CD4-positive, alpha-beta T cell treated with Interleukin-10 for 1 hour (primary cell): Measurements from ENCODE around the gene BEX2.
A peak's percentile ranks its signal among the peaks of the same experiment; 100 is the strongest.
"Not testable (repeated sequence)": the region's sequence is repeated elsewhere in the genome, so short reads cannot be mapped to it uniquely, and the experiment has no call there.

ENCODE experiments used
- DNase-seq: peaks from one replicate; pipeline ENCODE4 v3.0.0-alpha.2; 2020

Gene BEX2

GRCh38 chrX:103310555-103311398, at the start of gene BEX2:
BEX2 (minus strand) TSS chrX:103310990; CDS start chrX:103309976, 1,014 bp downstream.
- DNase-seq: peak; percentile 87

DNA sequence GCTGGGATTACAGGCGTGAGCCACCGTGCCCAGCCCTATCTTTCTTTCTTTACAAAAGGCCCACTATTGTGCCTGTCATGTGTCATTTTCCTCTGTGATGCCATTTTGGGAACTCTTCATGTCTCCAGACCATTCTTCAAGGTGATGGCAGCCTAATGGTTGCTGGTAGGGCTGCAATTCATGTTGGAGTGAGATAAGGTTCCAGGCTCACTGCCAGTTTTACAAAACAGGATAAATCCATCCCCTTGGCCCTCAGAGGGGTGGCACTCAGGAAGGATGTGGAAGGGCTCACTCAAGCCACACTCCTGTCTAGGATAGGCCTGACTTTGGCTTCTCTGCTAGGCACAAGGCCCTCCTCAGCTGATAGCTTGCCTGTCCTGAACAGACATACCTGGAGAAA, 49.3 kb upstream of the BEX2 start:
- no peak for DNase-seq

GRCh38 chrX:103359605-103360004, 48.8 kb upstream of the BEX2 start:
- DNase-seq: not testable (repeated sequence)

DNA sequence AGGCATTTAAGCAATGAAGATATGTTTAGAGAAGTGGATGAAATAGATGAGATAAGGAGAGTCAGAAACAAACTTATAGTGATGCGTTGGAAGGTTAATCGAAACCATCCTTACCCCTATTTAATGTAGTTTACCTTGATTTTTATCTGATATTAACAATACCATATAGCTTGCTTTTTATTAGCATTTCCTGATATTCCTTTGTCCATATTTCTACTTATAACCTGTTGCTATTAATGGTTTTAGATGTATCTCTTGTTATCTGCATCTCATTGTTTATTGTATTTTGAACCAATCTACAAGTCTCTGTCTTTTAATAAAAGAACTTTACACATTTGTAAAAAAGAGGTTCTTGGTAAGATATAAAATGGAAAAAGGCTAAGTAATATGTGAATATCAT, 47.1 kb upstream of the BEX2 start:
- no peak for DNase-seq

DNA sequence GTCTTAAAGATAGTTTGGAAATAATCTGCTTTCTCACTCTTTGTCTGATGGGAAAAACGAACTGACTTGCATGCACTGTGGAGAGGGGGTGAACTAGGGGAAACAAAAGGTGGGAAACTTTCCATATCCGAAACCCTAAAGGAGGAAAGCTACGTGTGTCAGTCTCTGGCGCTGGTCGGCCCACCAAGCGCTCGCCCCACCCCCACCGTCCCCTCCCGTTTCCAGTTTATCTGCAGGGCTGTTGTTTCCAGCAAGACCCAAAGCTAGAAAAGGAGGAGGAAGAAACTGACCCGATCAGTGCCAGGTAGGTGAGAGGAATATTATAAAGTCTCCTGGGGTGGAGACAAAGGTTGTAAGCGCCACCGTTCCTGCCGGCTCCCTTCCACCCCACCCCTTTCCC, 46.1 kb upstream of the BEX2 start:
- DNase-seq: no peak

- DNase-seq: no peak
Measured at GRCh38 chrX:103356130-103356798, 45.5 kb upstream of the BEX2 start, which contains the start of gene TCEAL9. TCEAL9 (plus strand) TSS chrX:103356506; CDS start chrX:103357685, 1,179 bp downstream.

DNA sequence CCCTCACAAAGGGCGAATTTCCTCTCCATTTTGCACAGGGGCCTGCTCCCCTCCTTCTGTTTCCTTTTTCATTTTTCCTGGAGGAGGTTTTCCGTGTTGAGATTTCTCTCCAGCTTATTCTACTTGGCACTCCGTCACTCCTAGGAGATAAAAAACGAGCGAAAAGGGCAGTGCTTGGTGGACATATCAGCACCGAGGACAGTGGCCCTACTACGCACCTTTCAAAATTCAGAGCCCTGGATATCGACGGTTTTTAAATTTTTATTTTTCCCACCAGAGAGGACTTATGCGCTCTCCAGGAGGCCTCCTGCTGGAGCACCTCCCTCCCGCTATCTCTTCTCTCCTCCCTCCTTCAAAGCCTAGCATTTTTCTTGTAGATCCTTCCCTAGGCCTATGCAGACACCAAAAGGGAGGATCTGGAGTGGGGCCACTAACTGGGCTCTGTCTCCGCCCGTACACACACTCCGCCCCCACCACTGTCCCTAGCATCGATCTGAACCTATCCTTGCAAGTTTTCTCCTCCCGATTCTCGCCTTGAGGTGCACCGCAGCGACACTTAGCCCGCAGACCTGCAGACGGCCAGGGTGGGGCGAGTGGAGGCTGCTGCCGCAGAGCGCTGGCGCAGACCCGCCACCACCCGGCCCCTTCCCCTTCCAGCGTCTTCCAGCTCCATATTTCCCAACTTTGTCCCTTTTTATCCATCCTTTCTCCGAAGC, 37.0 kb upstream of the BEX2 start:
- DNase-seq: no peak

- no peak for DNase-seq
Measured at GRCh38 chrX:103344606-103345005, 33.8 kb upstream of the BEX2 start.

GRCh38 chrX:103343105-103343504, 32.3 kb upstream of the BEX2 start:
- DNase-seq: peak; percentile 43

GRCh38 chrX:103338663-103339062, 27.9 kb upstream of the BEX2 start:
- DNase-seq: no peak

DNA sequence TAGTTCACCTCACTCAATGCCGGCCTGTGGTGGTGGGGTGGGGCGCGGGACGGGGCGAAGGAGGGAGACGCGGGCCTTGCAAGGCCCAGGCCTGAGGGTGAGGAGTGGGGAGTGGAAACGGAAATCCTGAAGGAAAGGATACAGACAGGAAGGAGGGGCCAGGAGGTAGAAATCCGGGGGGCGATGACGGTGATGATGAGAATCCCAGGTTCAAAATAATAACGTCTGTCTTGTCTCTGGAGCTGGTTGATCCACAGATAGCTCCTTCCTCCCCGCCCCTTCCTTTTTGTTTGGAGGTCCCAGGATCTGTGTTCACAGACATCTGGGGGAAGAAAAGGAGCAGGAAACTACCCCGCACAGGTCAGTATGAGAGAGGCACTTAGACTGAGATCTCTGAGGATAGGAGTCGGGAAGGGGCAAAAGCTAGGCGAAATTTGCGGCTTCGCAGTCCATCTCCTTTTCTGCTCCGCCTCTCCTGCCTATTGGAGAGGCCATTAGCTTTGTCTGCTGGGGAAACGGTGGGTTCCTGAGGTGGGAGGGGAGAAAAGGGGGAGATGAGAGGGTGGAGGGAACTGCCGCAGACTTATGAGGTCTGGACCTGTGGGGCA, 20.0 kb upstream of the BEX2 start:
- DNase-seq: no peak

- DNase-seq: no peak
Measured at GRCh38 chrX:103329991-103330390, 19.2 kb upstream of the BEX2 start, which contains the start of gene TCEAL7. TCEAL7 (plus strand) TSS chrX:103330239; CDS start chrX:103331404, 1,165 bp downstream.

- no peak for DNase-seq
Measured at GRCh38 chrX:103311399-103311780, 600 bp upstream of the BEX2 start.

GRCh38 chrX:103309860-103310554, 783 bp downstream of the BEX2 start:
- peak; percentile 1 for DNase-seq

- DNase-seq: not testable (repeated sequence)
Measured at GRCh38 chrX:103305666-103306065, 5.1 kb downstream of the BEX2 start.

DNA sequence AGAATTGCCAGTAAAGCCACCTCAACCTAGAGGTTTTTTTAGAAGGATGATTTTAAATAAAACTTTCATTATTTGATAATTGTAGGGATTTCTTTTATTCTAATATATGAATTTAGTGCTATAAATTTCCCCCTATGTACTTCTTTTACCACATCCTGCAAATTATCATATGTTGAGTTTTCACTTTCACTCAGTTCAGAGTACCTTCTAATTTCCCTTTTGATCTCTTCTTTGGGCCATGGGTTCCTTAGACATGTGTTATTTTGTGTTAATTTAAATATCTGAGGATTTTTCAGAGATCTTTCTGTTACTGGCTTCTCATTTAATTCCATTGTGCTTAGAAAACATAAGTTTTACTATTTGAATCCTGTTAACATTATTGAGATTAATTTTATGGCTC, 6.1 kb downstream of the BEX2 start:
- no peak for DNase-seq

DNA sequence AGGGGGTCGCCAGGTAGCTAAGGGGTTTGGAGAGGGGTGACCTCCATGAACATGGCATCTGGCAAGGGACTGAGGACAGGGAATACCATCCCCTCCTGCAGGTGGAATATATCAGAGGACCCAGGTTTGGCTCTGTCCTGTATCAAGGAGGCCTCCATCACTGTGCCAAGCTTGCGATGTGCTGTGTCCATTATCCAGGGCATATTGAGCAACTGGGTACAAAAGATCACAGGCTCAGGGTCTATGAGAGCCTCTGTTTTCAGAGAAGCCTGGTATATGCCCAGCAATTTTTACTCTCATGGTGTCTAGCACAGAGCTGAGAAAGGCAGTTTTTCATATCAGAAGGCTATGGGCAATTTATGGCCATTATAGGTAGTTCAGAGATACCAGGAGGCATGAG, 17.7 kb downstream of the BEX2 start:
- no peak for DNase-seq

DNA sequence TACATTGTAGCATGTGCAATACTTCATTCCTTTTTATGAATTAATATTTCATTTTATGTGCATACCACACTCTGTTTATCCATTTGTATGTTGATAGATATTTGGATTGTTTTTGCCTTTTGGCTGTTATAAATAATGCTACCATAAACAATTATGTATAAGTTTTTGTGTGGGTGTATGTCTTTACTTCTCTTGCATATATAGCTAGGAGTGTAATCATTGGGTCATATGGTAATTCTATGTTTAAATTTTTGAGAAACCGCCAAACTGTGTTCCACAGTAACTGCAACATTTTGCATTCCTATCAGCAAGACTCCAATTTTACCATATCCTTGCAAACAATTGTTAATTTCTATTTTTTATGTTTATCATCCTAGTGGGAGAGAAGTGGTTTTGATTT, 31.2 kb downstream of the BEX2 start:
- DNase-seq: no peak

GRCh38 chrX:103276581-103277002, 34.2 kb downstream of the BEX2 start, which contains the start of gene TCEAL5:
TCEAL5 (minus strand) TSS chrX:103276750; CDS start chrX:103274563, 2,187 bp downstream.
- DNase-seq: no peak

DNA sequence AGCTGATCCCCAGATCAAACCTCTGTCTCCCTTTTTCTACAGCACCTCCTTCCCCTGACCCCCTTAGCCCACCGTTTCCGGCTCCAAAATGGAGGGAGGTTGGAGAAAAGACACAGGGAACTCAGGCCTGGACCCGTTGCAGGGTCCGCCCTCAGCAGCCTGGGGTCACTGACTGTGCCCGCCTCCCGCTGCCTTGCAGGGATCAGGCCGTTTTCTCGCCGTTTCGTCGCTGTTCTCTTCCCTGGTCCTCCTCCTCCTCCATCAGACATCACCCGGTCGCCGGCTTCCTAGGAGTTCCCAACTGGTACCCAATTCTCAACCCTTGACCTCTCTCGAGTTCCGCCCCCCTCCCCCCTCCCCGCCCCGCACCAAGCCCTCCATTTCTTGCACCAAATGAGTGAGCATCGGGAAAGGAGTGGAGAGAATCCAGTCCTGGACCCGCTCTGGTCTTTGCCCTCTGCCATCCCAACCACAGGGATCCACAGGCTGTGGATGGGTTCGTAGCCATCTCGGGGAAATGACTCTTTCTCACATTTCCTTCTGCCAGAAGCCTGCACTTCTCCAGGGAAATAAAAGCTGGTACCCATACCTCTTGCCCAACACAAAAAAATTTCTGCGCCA, 34.7 kb downstream of the BEX2 start:
- DNase-seq: no peak

DNA sequence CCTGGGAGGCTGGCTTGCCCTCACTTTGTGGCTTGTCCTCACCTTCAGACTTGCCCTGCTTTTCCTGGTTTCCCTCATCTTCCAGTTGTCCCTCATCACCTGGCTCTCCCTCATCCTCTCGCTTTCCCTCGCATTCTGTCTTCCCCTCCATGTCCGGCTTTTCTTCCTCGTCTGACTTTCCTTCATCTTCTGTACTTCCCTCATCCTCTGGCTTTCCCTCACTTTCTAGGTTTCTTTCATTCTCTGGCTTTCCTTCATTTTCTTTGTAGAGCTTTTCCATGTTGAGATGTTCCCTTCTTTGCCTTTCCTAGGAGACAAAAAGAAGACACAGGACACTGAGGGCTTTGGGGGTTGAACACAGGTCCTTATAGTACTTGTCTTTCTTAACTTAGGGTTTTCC, 36.5 kb downstream of the BEX2 start:
- no peak for DNase-seq
